ENCODE results near the gene MIB2.
A peak's percentile ranks its signal among the peaks of the same experiment; 100 is the strongest.
"Not testable (repeated sequence)": the region's sequence is repeated elsewhere in the genome, so short reads cannot be mapped to it uniquely, and the experiment has no call there.

The MIB2 gene

DNA sequence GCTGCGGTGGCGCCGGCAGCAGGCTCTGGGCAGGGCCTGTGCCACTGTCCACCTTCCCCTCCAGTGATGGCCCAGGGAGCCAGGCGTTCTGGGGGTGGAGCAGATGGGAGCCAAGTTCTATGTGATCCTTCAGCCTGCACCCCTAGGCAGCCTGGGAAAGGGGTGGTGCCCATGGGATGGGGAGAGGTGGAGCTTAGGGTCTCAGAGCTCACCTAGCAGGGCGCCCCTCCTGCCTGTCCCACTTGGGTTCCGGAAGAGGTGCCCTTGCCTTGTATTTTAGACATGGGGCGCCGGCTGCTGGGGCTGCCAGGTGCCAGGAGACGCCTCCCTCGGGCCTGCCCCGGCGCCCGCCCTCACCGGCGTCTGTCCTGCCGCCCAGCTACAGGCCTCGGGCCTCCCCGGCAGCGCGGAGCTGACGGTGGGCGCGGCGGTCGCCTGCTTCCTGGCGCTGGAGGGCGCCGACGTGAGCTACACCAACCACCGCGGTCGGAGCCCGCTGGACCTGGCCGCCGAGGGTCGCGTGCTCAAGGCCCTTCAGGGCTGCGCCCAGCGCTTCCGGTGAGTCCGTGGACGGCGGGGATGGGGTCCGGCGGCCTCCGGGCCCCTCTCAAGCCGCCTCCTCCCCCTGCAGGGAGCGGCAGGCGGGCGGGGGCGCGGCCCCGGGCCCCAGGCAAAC, 13.6 kb downstream of the MIB2 start:
- DNase-seq, result peak; percentile 82

DNA sequence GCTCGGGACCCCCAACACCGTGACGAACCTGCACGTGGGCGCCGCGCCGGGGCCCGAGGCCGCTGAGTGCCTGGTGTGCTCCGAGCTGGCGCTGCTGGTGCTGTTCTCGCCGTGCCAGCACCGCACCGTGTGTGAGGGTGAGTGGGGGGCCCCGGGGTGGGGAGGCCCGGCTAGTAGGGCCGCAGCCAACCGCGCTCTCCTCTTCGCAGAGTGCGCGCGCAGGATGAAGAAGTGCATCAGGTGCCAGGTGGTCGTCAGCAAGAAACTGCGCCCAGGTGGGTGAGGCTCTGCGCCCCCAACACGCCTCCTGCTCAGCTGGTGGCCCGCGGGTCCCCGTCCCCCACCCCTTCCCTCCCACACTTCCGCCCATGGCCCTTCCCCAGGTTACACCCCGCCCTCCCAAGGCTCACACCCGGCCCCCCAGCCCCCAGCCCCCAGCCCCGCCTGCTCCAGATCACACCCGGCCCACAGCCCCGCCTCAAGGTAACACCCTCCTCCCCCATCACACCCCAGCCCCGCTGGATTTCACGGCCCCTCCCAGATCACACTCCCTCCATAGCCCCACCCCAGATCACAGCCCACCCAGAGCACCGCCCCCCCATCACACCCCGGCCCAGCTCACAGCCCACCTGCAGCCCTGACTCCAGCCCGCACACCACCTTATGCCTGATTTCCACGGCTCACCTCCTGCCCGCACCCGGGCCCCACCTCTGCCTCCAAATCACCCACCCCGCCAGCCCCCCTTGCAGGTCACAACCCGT, 14.3 kb downstream of the MIB2 start:
- DNase-seq, result peak; percentile 67

DNA sequence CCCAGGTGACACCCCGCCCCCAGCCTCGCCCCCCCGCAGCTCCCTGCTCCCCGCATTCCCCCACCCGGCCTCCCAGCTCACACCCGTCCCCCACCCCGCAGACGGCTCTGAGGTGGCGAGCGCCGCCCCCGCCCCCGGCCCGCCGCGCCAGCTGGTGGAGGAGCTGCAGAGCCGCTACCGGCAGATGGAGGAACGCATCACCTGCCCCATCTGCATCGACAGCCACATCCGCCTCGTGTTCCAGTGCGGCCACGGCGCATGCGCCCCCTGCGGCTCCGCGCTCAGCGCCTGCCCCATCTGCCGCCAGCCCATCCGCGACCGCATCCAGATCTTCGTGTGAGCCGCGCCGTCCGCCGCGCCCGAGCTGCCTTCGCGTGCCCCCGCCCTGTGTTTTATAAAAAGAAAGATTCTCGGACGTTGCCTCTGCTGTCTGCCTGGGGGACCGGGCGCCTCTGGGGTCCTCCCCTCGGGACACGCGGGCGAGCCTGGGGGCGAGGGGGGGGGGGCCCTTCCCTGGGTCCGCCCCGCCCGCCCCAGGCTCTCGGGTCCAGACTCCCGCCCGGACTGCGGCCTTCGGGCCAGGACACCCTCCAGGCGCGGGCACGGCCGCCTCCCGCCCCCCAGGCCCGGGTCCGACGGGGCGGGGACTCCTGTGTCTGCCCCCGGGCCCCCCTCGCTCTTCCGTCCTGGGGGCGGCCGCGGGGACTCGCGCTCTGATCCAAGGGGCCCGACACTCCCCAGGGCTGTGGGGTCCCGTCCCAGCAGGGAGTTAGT, 15.1 kb downstream of the MIB2 start:
- DNase-seq, result peak; percentile 47

GRCh38 chr1:1630965-1631781, 15.9 kb downstream of the MIB2 start:
- no peak for DNase-seq

GRCh38 chr1:1631782-1632420, 16.6 kb downstream of the MIB2 start, which contains the start of gene MMP23B:
Gene MMP23B (plus strand): TSS chr1:1632173. CDS start chr1:1632219, 46 bp downstream.
- DNase-seq, result peak; percentile 50

DNA sequence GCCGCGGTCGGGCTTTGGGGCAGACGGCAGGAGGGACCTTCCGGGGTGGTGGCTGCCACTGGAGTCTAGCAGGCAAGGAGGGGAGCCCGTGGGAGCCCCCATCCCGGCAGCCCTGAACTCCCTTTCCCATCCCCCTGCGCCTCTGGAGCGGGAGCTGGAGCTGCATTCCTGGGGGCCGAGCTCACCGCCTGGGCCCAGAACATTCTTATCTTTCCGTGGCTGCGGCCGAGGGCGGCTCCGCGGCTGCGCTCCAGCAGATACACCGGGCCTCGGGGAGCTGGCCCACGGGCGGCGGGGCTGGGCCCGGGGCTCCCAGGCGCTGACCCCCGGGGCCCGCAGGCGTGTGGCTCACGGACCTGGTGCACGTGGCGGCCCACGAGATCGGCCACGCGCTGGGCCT, 18.1 kb downstream of the MIB2 start:
- DNase-seq, result not testable (repeated sequence)

DNA sequence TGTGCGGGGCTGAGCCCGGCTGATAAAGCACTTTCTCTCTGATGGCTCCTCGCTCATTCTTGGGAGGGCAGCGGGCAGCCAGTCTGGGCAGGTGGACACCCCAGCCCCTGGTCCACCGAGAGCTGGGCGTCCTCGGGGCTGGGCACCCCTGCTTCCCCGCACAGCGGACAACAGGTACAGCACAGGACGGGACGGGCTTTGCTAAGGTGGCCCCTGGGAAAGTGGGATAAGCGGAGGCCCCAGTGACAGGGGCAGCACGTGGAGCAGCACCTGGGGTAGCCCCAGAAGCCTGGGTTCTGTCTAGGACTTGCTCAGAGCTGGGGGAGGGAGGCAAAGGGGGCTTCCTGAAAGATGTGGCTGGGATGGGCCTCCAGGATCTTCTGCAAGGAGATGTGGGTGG, 19.3 kb downstream of the MIB2 start:
- DNase-seq, result not testable (repeated sequence)

- DNase-seq, result not testable (repeated sequence)
Measured at GRCh38 chr1:1636621-1637478, 21.6 kb downstream of the MIB2 start.

DNA sequence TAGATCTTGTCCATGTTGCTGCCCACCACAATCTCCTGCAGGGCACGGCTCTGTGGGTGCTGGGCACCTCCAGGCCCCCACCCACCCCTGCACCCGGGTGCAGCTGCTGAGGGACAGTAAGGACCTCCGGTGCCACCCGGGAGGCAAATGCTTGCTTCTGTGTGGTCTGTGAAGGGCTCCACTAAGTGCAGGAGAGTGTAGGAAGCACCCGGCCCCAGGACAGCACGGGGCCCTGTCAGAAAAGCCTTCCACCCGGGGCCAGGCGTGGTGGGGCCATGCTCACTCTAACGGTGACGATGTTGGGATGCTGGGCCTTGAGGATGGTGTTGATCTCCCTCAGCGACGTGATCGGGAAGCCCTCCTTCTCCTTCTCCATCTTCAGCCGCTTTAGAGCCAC, 22.2 kb downstream of the MIB2 start:
- DNase-seq, result not testable (repeated sequence)

- not testable (repeated sequence) for DNase-seq
Measured at GRCh38 chr1:1638528-1638927, 23.2 kb downstream of the MIB2 start.

DNA sequence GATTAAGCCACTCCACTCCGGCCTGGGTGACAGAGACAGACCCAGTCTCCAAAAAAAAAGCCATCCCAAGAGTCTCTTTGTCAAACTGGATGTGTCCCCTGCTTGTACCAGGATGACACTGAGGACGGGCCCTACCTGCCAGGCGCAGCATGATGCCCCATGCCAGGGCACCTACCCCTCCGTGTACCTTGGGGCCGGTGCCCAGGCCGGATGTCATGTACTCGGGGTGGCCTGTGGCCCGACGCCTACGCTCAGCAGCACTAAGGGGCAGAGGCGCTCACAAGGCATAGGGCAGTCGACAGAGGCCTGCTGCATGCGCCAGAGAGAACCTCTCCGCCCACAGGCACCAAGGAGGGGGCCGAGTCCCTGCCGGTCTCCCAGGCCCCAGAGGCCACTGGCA, 24.1 kb downstream of the MIB2 start:
- DNase-seq, result not testable (repeated sequence)

DNA sequence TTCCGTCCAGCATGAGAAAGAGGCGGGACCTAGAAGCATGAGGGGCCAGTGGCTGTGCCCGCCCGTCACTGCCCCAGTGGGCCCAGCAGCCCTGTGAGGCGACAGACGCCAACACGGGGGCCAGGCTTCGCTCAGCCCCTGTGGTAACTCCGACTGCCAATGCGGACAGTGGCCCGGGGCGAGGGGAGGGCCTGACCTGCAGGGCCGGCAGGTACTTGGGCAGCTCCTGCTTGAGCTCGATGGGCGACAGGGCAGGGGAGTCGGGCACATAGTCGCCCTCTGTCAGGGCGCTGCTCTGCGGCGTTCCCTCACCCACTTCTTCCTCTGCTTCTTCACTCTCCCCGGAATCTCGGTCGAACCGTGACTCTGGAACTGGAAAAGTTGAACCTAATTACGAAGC, 24.8 kb downstream of the MIB2 start:
- not testable (repeated sequence) for DNase-seq

- not testable (repeated sequence) for DNase-seq
Measured at GRCh38 chr1:1640711-1641461, 25.6 kb downstream of the MIB2 start.

GRCh38 chr1:1646326-1646725, 31.0 kb downstream of the MIB2 start:
- not testable (repeated sequence) for DNase-seq

DNA sequence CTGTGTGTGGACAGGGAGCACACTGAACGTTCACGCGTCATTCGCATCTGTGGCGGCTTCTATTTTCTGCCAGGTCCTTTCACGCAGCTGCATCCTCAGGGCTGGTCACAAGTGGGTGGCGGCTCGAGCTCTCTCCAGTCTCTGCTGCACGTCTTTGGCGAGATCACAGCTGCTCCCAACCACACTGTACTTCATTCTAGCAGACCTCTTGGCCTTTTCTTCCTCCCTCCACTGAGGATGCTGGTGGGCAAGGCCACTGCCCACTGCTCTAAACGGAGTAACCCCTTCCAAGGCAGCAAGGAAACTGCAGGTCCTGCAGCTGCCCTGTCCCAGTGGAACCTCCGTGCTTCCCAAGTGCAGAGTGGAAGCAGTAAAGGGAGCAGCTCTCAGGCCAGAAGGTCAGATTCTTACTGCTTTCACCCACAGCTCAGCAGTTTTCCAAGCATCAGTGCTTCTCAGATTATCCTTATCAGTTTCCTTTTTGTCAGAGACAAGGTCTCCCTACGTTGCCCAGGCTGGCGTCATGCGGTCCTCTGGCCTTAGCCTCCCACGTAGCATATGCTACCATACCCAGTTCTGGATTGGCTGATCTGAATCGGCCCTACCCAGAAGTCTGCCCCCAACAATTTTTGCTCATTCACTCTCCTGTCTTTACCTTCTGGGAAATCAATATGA, 32.4 kb downstream of the MIB2 start:
- not testable (repeated sequence) for DNase-seq

DNA sequence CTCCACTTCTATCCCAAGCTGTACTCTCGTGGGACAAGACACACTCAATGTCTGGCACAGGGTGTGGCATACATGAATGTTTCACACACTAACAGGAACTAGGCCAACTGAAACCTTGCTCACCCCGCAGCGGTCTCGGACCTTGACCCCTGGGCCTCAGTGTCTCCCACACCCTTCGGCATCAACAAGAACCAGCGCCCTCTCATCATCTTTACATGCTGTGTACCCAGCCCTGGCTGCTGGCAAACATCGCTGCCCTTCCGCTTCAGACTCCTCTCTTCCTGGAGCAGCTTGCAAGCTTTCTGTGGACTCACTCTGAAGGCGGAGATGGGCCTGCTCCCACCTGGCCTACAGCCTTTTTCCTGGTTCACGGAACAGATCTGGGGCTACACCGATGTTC, 33.0 kb downstream of the MIB2 start:
- DNase-seq, result not testable (repeated sequence)

DNA sequence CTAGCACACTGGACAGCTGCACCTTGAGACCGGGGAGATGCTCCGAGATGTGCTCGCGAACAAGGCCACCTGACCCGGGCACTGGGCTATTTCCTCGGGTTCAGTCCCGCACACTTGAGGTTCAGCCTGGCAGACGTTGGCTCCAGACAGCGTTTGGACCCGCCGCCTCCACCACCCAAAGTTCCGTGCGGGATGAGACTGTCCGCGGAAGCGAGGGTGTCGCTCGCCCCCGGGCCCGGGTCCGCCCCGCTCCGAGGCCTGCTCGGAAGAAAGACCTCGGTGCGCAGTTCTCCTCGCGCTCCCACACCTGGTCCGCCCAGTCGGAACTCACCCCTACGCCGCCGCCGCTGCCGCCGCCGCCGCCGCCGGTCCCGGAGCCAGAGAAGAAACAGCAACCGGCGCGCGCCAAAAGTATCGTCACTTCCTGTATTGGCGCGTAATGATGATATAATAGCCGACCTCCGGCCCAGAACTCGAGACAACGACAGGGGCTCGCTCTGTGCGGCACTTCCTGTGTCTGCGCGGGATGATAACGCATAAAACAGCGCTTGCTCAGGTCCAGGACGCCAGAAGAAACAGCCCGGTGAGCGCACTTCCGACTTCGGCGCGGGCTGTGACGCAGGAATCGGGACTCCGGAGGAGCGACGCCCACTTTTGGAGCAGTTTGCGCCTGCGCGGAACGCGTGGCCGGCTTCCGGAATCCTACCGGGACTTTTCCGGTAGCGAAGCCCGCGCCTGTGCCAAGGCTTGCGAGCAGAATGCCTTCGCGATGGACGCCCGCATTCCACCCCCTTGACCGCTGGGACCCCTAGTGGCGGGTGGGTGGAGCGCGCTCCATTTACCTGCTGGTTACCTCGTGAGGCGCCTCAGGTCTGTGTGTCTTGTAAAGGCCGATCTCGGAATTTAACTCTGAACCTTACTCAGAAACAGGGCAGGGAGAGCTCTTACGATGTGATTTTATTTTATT, 43.6 kb downstream of the MIB2 start, which contains the start of gene CDK11B:
Gene CDK11B (minus strand): TSS at position 422 of the 967 bp plus-strand sequence. CDS start 1,519 bp downstream, outside the sequence.
- DNase-seq, result peak; percentile 62

DNA sequence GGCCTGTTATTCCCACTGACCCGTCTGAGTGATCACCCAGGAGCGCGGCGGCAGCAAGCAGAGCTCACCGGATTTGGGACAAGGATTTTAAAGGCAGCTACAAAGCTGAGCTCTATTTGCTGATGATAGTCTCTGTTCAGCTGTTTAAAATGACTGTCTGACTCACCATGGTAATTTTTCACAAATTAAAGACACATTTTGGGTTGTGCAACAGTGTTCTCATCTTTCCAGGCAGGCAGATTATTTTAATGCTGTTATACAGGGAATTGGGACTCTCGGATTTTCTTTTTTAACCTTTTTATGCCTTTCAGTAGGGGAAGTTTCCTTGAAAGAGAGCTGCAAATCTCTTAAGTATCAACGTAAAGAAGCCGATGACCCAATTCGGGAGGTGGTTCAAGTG, 47.1 kb downstream of the MIB2 start:
- DNase-seq, result not testable (repeated sequence)
